ENCODE measurements around the gene CALHM4.

Gene CALHM4

GRCh38 chr6:116553451-116553850 is at the start of gene CALHM4:
TSS of gene CALHM4 (plus strand) at chr6:116553751. CDS start at chr6:116553794, 43 bp downstream.
- TF ChIP-seq, protein P1, sequence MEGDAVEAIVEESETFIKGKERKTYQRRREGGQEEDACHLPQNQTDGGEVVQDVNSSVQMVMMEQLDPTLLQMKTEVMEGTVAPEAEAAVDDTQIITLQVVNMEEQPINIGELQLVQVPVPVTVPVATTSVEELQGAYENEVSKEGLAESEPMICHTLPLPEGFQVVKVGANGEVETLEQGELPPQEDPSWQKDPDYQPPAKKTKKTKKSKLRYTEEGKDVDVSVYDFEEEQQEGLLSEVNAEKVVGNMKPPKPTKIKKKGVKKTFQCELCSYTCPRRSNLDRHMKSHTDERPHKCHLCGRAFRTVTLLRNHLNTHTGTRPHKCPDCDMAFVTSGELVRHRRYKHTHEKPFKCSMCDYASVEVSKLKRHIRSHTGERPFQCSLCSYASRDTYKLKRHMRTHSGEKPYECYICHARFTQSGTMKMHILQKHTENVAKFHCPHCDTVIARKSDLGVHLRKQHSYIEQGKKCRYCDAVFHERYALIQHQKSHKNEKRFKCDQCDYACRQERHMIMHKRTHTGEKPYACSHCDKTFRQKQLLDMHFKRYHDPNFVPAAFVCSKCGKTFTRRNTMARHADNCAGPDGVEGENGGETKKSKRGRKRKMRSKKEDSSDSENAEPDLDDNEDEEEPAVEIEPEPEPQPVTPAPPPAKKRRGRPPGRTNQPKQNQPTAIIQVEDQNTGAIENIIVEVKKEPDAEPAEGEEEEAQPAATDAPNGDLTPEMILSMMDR (IDR thresholded peaks at IDR 0.05) = no peak
- H3K4me3 ChIP-seq (ENCODE audit: low read depth in 1 of 2, low read length in 1 of 2) = no peak within 1 kb of the TSS
- peaks cover 5% of the 10 kb centered on the region for H3K27me3 ChIP-seq
- H3K36me3 ChIP-seq = no peaks in the 10 kb centered on the region
- H3K27ac ChIP-seq = no peak within 1 kb of the TSS
- H3K9me3 ChIP-seq = no peaks in the 10 kb centered on the region
- no peaks in the 10 kb centered on the region for H3K4me1 ChIP-seq (ENCODE audit: control insufficient read depth in 1 of 2, insufficient read depth in 1 of 2, low read depth in 1 of 2, low read length in 1 of 2)

- Histone ChIP-seq H3K36me3 (no peaks in the 10 kb centered on the region), H3K27ac (no peak overlapping the region), H3K27me3 (no peaks in the 10 kb centered on the region), H3K9me3 (no peaks in the 10 kb centered on the region), H3K4me3 (ENCODE audit: low read depth in 1 of 2, low read length in 1 of 2) (no peak overlapping the region), H3K4me1 (ENCODE audit: control insufficient read depth in 1 of 2, insufficient read depth in 1 of 2, low read depth in 1 of 2, low read length in 1 of 2) (no peaks in the 10 kb centered on the region)
- TF ChIP-seq, protein P1 (IDR thresholded peaks at IDR 0.05) = no peak
These were observed 46.2 kb upstream of the CALHM4 start for GRCh38 chr6:116507324-116507723.

DNA sequence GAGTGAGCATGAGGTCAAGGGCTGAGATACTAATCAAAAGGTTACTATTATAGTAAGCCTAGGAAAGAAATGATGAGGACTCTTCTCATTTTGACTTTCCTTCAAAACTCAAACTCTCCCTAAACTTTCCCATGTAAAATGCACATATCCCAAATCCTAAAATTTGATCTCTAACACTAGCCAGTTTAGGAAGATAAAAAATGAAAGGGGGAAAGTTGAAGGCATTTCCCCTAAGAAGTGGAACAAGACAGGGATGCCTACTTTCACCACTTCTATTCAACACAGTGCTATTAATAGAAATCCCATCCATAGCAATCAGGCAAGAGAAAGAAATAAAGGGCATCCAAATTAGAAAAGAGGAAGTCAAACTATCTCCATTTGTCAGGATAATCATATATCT is 45.0 kb upstream of the CALHM4 start:
- Histone ChIP-seq H3K27ac (no peak overlapping the region), H3K4me1 (ENCODE audit: control insufficient read depth in 1 of 2, insufficient read depth in 1 of 2, low read depth in 1 of 2, low read length in 1 of 2) (no peaks in the 10 kb centered on the region), H3K27me3 (no peaks in the 10 kb centered on the region), H3K9me3 (no peaks in the 10 kb centered on the region), H3K4me3 (ENCODE audit: low read depth in 1 of 2, low read length in 1 of 2) (no peak overlapping the region), H3K36me3 (no peaks in the 10 kb centered on the region)
- TF ChIP-seq, protein P1 (IDR thresholded peaks at IDR 0.05) = no peak

DNA sequence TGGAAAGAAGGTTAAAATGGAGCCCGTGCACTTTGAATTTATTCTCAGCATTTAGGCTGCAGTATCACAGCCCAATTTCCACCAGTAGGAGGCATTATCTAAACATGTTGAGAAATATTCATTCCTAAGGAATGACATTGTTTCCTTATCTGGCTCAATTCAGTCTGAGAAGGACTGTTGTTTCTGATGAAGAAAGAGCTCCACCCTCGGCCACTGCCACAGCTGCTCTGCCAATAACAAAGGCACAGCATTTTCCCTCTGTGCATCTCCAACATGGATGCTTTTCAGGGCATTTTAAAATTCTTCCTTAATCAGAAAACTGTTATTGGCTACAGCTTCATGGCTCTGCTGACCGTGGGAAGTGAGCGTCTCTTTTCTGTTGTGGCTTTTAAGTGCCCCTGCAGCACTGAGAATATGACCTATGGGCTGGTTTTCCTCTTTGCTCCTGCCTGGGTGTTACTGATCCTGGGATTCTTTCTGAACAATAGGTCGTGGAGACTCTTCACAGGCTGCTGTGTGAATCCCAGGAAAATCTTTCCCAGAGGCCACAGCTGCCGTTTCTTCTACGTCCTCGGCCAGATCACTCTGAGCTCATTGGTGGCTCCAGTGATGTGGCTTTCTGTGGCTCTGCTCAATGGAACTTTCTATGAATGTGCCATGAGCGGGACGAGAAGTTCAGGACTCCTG is 42.0 kb upstream of the CALHM4 start, which contains the start of gene CALHM5:
TSS of gene CALHM5 (plus strand) at position 216 of the 687 bp plus-strand sequence. CDS start at position 274, 58 bp downstream.
- TF ChIP-seq, protein P1 (IDR thresholded peaks at IDR 0.05) = no peak
- no peaks in the 10 kb centered on the region for H3K36me3 ChIP-seq
- no peak within 1 kb of the TSS for H3K27ac ChIP-seq
- H3K27me3 ChIP-seq = no peaks in the 10 kb centered on the region
- H3K9me3 ChIP-seq = no peaks in the 10 kb centered on the region
- H3K4me1 ChIP-seq (ENCODE audit: control insufficient read depth in 1 of 2, insufficient read depth in 1 of 2, low read depth in 1 of 2, low read length in 1 of 2) = peaks cover 0 to 11% of the 10 kb centered on the region in 2 experiments
- no peak within 1 kb of the TSS for H3K4me3 ChIP-seq (ENCODE audit: low read depth in 1 of 2, low read length in 1 of 2)

DNA sequence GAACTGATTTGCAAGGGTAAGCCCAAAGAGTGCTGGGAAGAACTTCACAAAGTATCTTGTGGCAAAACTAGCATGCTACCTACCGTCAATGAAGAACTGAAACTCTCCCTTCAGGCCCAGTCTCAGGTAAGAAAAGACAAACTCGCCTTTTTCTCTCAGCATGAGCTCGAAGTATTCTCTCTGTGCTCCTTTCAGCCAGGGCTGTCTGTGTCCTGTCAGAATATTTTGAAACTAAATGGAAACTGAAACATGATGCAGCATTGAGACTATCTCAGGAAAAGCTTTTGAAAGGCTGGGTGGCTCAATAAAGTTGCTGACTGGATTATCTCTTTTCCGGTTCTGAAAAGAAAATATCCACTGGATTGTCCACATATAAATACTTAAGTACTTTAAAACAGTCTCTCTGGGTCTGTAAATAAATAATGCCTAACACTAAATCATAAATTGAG is 41.4 kb upstream of the CALHM4 start:
- TF ChIP-seq, protein P1 (IDR thresholded peaks at IDR 0.05) = no peak
- Histone ChIP-seq H3K4me3 (ENCODE audit: low read depth in 1 of 2, low read length in 1 of 2) (no peak overlapping the region), H3K27me3 (no peaks in the 10 kb centered on the region), H3K27ac (no peak overlapping the region), H3K9me3 (no peaks in the 10 kb centered on the region), H3K4me1 (ENCODE audit: control insufficient read depth in 1 of 2, insufficient read depth in 1 of 2, low read depth in 1 of 2, low read length in 1 of 2) (peaks cover 0 to 11% of the 10 kb centered on the region in 2 experiments), H3K36me3 (no peaks in the 10 kb centered on the region)
